Astrocyte (in vitro differentiated cells and primary cell): ENCODE results near the gene ANKRD34C.

Experiments
- CTCF ChIP-seq: IDR thresholded peaks from 2 replicates; pipeline ENCODE4 v1.5.1; 2011; ENCODE audit warnings: low read depth, mild to moderate bottlenecking, inconsistent platforms, low read length, moderate library complexity; ENCODE audit not compliant: insufficient read depth
- EZH2 ChIP-seq: IDR thresholded peaks from 2 replicates; pipeline ENCODE4 v1.6.1; 2012; ENCODE audit warnings: mild to moderate bottlenecking, low read length, inconsistent platforms; ENCODE audit not compliant: insufficient read depth

- TF ChIP-seq CTCF (no peak), EZH2 (no peak)
Observed at GRCh38 chr15:79314186-79314585, 31.7 kb downstream of the ANKRD34C start.
